NCI-H748 (cell line): Measurements from ENCODE around the gene WDR74.
A peak's percentile ranks its signal among the peaks of the same experiment; 100 is the strongest.
"Not testable (repeated sequence)": the region's sequence is repeated elsewhere in the genome, so short reads cannot be mapped to it uniquely, and the experiment has no call there.

ENCODE experiments used
- DNase-seq: peaks from one replicate; lab custom pipeline; 2025; ENCODE audit not compliant: unreplicated experiment; lab: John Stamatoyannopoulos, UW

Gene WDR74

DNA sequence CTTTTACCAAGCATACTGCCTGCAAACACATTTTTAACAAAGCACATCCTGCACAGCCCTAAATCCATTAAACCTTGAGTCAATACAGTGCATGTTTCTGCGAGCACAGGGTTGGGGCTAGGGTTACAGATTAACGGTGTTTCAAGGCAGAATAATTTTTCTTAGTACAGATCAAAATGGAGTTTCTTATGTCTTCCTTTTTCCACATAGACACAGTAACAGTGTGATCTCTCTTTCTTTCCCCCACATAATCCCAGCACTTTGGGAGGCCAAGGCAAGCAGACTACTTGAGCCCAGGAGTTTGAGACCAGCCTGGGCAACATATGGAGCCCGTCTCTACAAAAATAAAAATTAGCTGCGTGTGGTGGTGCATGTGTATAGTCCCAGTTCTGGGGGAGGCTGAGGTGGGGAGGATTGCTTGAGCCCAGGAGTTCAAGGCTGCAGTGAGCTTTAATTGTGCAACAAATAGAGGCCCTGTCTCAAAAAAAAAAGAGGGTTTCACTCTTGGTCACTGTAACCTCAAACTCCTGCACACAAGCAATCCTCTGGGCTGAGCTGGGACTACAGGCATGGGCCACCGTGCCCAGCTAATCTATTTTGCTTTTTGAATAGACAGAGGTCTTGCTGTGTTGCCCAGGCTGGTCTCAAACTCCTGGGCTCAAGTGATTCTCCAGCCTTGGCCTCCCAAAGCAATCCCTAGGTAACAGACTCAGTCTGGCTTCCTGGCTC, 21.6 kb upstream of the WDR74 start:
- no peak for DNase-seq

DNA sequence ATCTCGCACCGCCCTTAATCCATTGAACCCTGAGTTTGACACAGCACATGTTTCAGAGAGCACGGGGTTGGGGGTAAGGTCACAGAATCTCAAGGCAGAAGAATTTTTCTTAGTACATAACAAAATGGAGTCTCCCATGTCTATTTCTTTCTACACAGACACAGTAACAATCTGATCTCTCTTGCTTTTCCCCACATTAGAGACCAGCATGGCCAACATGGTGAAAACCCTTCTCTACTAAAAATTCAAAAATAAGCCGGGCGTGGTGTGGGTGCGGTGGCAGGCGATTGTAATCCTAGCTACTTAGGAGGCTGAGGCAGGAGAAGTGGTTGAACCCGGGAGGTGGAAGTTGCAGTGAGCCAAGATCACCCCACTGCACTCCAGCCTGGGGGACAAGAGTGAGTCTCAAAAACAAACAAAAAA, 19.9 kb upstream of the WDR74 start:
- DNase-seq: not testable (repeated sequence)

DNA sequence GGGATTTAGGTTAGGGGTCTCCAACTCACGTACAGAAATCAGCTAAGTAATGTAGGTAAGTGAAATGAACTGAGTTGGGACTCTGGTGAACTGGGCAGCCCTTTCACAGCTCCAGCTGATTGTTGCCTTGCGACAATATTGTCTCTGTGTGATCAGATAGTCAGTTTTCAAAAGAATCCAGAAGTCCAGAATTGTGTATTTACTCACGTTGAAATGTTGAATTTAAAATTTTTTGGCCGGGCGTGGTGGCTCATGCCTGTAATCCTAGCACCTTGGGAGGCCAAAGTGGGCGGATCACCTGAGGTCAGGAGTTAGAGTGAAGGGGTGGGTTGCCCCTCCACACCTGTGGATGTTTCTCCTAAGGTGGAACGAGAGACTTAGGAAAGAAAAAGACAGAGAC, 18.8 kb upstream of the WDR74 start:
- DNase-seq: no peak

DNA sequence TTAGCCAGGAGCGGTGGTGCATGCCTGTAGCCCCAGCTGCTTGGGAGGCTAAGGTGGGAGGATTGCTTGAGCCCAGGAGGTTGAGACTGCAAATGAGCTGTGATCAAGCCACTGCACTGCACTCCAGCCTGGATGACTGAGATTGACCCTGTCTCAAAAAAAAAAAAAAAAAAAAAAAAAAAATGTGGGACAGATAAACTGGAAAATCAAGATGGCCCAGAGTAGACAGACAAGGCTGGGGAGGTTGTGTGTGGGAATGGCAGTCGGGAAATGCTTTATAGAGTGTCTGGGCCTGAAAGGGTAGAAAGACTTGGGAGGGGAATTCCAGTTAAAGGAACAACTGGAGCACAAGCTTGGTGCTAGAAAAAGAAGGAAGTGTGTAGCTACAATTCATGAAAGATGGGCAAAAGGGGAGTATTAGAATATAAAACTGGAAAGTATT, 18.2 kb upstream of the WDR74 start:
- no peak for DNase-seq

DNA sequence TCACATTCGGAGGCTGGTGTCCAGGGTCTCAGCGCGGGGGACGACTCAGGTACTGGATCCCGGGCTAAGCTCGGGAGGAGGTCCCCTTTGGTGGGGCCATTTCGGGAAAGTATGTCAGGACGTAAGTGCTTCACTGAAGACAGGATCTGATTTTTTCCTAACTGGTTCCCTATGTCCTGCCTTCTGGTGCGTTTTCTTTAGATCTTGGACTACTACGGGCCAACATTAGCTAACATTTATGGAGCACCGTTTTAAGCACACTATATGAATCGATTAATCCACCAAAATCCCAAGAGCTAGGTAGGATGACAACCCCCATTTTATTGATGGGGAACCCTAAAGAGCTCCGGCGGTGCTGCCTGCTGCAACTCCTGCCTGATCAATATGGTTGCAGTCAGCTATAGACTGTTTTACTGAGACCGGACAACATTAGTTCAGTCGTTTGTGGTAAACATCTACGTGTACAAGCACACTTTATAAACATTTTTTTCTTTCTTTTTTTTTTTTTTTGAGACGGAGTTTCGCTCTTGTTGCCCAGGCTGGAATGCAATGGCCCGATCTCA, 17.0 kb upstream of the WDR74 start:
- DNase-seq: peak; percentile 50

DNA sequence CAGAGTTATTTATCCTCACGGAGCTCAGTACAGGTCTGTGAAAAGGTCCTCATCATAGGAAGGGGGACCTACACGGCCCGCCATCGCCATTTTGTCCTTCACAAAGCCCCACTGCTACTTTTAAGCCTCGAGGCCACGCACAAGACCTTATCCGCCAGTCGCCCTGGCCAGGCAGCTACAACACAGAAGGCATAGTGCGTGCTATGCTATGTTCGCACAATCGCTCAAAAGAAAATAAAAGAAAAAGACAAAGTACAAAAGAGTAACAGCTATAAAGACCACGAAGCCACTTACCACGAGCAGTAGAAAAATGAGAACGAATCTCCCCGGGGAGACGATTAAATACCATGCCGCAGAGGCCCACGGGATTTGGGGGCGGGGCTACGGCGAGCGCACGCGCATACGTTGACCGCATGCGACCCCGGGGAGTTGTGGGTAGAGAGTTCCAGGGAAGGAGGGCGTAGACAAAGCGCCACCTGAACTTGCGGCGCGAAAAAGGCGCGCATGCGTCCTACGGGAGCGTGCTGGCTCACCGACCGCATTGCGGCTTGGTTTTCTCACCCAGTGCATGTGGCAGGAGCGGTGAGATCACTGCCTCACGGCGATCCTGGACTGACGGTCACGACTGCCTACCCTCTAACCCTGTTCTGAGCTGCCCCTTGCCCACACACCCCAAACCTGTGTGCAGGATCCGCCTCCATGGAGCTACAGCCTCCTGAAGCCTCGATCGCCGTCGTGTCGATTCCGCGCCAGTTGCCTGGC, 16.4 kb upstream of the WDR74 start:
- DNase-seq: peak; percentile 98

DNA sequence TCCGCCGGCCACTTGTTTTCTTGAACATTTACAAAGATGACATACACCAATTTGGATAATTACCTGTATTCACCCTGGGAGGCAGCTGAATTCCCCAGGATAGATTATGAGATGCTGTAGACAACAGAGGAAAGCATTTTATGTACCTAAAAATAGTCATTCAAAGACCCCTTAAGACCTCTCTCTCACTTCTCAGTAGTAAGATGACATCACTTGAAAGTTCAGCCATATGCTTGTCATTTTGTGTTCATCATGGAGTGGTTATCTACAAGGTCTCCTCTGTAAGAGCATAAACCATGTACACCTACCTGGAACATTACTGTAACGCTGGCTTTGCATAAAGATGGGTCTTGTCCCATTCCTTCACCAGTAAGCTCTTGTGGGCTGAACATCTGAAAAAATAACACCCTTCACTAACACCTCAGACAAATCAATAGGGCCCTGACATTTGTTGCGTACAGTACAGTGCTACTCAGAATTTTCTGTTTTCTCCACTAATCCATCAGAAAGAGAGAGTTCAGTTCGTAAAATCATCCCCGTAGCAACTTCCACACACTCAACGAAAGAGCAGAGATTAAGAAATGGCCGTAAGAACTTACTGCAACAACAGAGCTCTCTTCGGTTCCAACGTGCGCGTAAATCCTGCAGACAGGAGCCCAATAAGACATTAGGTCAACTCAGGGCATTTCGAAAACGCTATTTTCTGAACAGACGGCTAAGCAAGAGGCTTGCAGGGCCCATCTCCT, 15.6 kb upstream of the WDR74 start:
- no peak for DNase-seq

DNA sequence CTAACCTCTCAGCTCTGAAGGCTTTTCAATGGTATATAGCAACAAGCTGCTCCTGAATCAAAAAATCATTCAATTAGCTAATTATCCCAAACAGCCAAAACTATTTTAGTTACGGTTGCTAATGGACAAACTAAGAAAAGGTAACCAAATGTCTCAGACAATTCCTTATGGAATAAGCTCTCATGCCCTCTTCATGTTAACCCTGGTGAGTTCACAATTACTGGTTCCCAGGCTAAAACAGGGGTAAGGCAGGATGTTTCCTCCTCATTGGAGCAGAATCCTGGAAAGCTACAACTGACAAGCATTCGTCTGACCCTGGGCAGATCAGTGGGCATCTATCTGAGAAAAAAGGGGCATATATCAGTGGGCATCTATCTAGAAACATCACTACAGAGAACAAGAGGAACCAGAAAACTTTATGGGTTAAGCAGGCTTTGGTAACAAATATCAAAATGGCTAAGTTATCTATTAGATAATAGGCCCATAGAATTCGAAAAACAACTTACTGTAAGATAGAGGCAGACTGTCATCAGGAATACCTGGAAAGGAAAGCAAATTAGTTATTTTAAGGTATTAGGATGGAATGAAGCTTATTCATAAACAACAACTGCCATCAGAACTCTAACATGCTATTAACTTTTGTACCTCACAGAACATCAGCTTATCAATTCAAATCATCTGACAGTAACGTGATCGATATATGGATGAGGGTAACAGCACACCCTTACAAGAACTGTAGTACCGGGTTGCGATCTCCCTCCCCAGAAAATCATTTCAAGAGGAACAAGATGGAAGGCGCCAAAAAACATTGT, 14.8 kb upstream of the WDR74 start:
- no peak for DNase-seq

DNA sequence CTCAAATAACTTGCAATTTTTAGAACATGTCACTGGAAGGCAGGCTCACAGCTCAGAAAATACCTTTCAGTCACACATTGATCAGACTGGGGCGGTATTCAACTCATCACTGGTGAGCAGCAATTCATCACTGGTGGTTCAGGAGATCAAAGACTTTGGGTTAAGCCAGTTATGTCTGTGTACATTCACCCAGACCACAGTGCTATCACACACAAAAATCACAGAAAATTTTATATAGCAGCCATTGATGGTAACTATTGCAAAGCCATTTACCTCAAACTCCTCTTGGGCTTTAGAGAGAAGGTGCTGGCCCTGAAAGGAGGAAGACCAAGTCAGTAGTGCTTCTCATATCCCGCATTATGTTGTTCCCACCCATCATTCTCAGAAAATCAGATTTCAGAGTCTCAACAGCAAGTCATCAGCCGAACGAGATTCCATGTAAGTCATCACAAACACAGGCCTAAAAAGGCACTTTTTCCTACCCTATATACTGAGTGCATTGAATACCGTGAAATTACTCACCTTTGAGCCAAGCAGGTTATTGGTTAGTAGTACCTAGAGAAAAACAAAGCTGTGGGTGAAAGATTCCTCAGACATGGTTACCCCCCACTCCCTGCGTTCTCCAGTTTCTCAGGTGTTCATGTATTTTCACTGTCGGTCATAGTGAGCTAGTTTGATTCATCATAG, 14.0 kb upstream of the WDR74 start:
- DNase-seq: no peak

DNA sequence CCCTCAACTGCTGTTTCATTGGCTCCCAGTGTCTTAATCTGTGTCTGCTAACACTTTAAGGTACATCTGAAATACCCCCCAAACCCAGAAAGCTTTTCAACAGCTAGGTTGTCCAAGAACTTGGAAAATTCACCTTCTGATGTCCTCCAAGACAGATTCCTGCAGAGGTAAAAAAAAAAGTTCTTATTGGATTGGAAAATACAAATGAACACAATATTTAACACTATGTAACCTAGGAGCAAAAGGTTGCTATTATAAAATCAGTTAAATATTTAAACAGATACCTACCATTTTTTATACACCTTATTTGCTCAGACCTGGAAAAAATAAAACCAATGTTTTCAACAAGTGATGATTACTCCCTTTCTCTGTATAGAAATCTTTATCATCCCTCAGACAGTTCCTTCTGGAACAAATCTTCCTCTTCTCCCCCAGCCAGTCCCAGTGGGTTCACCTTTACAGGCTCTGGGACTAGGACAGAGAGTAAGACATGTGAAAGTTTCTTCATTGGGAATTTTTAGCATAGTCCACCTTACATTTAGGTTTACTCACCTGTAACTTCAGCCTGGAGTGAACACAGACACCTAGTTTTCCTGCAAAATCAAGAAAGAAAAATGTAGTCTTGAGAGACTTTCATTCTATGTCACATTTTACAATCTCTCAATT, 13.3 kb upstream of the WDR74 start:
- no peak for DNase-seq

DNA sequence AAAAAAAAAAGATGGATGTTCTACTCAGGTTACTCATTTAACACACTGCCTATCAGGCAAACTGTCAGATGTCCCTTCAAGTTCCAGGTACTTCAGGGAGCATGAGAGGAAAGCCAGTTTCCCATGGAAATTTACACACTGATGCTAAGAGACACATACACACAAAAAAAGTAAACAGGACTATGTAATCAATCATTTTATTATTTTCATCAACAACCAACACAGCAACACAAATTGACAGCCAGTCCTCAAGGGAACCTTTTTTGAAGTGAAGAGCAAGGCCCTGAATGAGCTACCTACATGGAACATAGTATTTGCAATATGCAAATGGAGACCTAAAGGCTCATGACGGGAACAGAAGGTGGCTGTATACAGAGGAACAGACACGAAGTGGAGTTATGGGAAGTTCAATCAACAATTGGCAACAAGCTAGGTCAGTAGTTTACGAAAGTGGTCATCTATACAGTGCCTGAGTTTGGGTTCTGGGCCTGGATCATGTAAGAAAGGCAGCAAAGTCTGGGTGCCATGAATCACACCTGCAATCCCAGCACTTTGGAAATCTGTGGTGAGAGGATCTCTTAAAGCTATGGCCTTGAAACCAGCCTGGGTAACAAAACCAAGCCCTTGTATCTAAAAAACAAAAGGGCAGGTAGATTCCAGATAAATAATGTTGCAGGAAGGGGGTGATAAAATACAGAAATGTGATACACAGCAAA, 12.6 kb upstream of the WDR74 start:
- DNase-seq: no peak

DNA sequence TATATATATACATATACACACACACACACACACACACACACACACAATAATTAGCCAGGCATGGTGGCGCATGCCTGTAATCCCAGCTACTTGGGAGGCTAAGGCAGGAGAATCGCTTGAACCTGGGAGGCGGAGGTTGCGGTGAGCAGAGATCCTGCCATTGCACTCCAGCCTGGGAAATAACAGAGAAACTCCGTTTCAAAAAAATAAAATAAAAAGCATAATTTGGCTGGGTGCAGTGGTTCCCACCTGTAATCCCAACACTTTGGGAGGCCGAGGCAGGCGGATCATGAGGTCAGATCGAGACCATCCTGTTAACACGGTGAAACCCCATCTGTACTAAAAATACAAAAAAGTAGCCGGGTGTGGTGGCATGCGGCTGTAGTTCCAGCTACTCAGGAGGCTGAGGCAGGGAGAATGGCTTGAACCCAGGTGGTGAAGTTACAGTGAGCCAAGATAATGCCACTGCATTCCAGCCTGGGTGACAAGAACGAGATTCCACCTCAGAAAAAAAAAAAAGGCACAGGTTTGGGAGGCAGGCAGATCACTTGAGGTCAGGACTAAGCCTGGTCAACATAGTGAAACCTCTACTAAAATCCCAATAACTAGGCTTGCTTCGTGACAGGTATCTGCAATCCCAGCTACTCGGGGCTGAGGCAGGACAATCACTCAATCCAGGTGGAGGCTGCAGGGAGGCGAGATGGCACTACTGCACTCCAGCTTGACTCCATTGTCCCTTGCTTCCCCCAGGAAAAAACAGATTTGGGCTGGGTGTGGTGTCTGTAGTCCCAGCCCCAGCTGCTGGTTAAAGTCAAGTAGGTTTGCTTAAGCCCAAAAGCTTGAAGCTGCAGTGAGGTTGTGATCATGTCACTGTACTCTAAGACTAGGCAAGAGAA, 11.8 kb upstream of the WDR74 start:
- DNase-seq: peak; percentile 37

DNA sequence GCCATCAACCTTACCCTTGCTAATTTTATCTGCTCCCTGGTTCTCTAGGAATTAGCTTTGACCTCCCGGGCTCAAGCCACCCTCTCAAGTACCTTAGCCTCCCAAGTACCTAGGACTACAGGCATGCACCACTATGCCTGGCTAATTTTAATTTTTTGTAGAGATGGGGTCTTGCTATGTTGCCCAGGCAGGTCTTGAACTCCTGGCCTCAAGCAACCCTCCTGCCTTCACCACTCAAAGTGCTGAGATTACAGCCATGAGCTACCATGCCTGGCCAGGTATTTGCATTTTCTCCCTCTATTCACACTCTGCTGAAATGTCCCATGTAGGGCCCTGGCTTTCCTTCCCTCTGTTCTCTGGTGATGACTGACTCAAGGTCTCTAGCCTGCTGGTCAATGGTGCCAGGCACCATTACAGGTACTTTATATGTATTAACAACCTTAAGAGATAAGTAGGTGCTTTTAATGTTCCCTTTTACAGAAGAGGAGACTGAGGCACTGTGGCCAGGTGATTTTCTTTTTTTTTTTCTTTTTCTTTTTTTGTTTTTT, 8.5 kb upstream of the WDR74 start:
- DNase-seq: no peak

DNA sequence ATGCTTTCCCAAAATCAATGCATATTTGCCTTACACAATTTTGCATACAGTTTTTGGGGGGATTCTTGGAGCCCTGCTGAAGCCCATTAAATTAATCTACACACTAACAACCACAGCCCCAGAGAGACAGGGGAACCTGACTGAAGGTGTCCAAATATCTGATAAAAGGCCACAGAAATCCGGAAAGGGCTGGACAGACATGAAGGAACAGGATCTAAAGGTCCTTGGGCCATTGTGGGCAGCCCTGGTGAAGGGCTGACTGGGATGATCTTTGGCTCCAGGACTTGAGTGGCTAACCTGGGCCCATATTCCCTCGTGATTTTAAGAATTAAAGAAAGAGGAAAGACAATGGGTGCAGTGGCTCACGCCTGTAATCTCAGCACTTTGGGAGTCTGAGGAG, 6.8 kb upstream of the WDR74 start:
- no peak for DNase-seq

DNA sequence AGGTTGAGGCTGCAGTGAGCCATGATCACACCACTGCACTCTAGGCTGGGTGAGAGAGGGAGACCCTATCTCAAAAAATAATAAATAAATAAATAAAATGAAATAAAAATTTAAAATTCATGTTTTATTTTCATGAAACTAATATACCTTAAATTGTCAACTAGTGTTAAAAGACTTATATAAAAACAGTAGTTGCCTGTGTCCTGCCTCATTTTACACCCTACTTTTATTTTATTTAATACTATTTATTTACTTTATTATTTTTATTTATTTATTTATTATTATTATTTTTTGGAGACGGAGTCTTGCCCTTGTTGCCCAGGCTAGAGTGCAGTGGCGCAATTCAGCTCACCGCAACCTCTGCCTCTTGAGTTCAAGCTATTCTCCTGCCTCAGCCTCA, 4.8 kb upstream of the WDR74 start:
- DNase-seq: no peak

DNA sequence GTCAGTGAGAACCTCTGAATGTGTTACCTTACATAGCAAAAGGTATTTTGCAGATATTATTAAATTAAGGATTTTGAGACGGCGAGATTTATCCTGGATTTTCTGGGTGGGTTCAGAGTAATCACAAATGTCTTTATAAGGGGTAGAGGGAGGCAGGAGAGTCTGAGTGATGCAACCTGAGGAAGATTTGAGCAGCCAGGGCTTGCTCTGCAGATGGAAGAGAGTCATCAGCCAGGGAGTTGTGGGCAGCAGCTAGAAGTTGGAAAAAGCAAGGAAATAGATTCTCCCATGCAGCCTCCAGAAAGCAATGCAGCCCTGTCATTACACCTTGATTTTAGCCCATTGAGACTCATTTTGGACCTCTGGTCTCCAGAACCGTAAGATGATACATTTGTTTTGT, 4.1 kb upstream of the WDR74 start:
- no peak for DNase-seq

DNA sequence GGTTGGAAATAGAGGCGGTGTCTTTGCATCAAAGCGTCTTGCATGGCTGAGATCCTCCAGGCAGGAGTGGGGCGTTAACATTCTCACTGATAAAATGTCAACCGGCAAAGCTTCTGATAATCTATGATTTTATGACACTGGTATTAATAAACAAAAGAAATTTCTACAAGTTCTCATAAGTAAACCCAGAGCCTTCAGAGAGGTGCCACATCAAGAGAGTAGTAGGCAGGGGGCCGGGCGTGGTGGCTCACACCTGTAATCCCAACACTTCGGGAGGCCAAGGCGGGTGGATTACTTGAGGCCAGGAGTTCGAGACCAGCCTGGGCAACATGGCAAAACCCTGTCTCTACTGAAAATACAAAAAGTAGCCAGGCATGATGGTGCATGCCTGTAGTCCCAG, 3.5 kb upstream of the WDR74 start:
- not testable (repeated sequence) for DNase-seq
